B cell (primary cell): ENCODE data around the gene PTPN13. TPM values are rescaled to one million over a fixed set of nuclear protein-coding genes. Genes with fewer than 3 reads are reported as not detected.

Experiments
- ATAC-seq: fragments of 200-7000 bp; cut with Tn5 transposase; one replicate; pipeline ENCODE4 v1.10.0; 2021; ENCODE audit warnings: low read depth, mild to moderate bottlenecking, moderate number of reproducible peaks, moderate library complexity
- CTCF ChIA-PET: fragments of 350-600 bp; sonication (Branson Sonifier 250); formaldehyde crosslinking; loops from one replicate; lab custom pipeline; 2021; ENCODE audit warnings: antibody characterized with exemption, inconsistent platforms; lab: Charles Lee
- POLR2A ChIA-PET: fragments of 350-600 bp; sonication (Branson Sonifier 250); formaldehyde crosslinking; loops from one replicate; lab custom pipeline; 2021; ENCODE audit warnings: antibody characterized with exemption; lab: Charles Lee
- DNase-seq: peaks from one replicate; pipeline ENCODE4 v3.0.0; 2013
- H2AFZ ChIP-seq: 2 replicates; pipeline ENCODE4 v1.6.1; 2012; ENCODE audit warnings: mild to moderate bottlenecking, low read depth, low read length; ENCODE audit not compliant: insufficient read depth, poor library complexity, severe bottlenecking
- H3K27ac ChIP-seq, 2 donors: 1 replicate in 1 of 2; 2 replicates in 1 of 2; pipeline ENCODE4 v1.5.1; 2012 to 2013; ENCODE audit warnings: low read length in 2 of 2, mild to moderate bottlenecking in 2 of 2, moderate library complexity in 1 of 2
- H3K27me3 ChIP-seq, 4 experiments: fragments of 200-600 bp in 1 of 4; sonication (generic) in 1 of 4; replicated peaks in 1 of 4; 1 replicate in 2 of 4; 2 replicates in 2 of 4; pipeline versions ENCODE4 v1.6.1 to v1.7.0; 2013 to 2016; ENCODE audit warnings: low read length in 3 of 4, mild to moderate bottlenecking in 2 of 4, mixed read lengths in 1 of 4, moderate library complexity in 1 of 4; ENCODE audit not compliant: insufficient read depth in 4 of 4, control insufficient read depth in 3 of 4; ENCODE audit errors: control extremely low read depth in 1 of 4
- H3K36me3 ChIP-seq, 2 experiments: replicated peaks in 1 of 2; 1 replicate in 1 of 2; 2 replicates in 1 of 2; pipeline versions ENCODE4 v1.6.1 to v1.7.1; 2013; ENCODE audit warnings: low read length in 1 of 2; ENCODE audit not compliant: insufficient read depth in 2 of 2, control insufficient read depth in 1 of 2; ENCODE audit errors: control extremely low read depth in 1 of 2, extremely low read depth in 1 of 2
- H3K4me1 ChIP-seq, 2 donors: fragments of 200-600 bp in 1 of 2; sonication (generic) in 1 of 2; 1 replicate in 1 of 2; 2 replicates in 1 of 2; pipeline versions ENCODE4 v1.5.1 to v1.6.1; 2013 to 2017; ENCODE audit warnings: low read length in 2 of 2; ENCODE audit not compliant: control insufficient read depth in 2 of 2, insufficient read depth in 2 of 2
- H3K4me2 ChIP-seq: replicated peaks from 2 replicates; pipeline ENCODE3; 2012; ENCODE audit warnings: mild to moderate bottlenecking, low read depth, low read length; ENCODE audit not compliant: poor library complexity, severe bottlenecking
- H3K4me3 ChIP-seq, 5 experiments: fragments of 200-600 bp in 1 of 5; sonication (generic) in 1 of 5; 1 replicate in 3 of 5; 2 replicates in 2 of 5; pipeline versions ENCODE4 v1.5.1 to v1.7.0; 2011 to 2016; ENCODE audit warnings: low read length in 4 of 5, mild to moderate bottlenecking in 4 of 5, low read depth in 2 of 5, control low read depth in 1 of 5, moderate library complexity in 1 of 5; ENCODE audit not compliant: insufficient read depth in 1 of 5; ENCODE audit errors: control extremely low read depth in 1 of 5, extremely low read depth in 1 of 5
- H3K79me2 ChIP-seq: fragments of 200-600 bp; sonication (generic); one replicate; pipeline ENCODE4 v1.6.0; 2016; ENCODE audit warnings: low read length; ENCODE audit not compliant: control insufficient read depth, insufficient read depth
- H3K9ac ChIP-seq: fragments of 200-600 bp; sonication (generic); 2 replicates; pipeline ENCODE4 v1.6.1; 2017; ENCODE audit warnings: mild to moderate bottlenecking, low read length, moderate library complexity
- H3K9me3 ChIP-seq, 3 donors: one replicate each; pipeline versions ENCODE4 v1.6.1 to v1.7.1; 2013; ENCODE audit warnings: low read length in 2 of 3; ENCODE audit not compliant: control insufficient read depth in 2 of 3, insufficient read depth in 1 of 3; ENCODE audit errors: control extremely low read depth in 1 of 3
- H4K20me1 ChIP-seq: 2 replicates; pipeline ENCODE4 v1.6.0; 2012; ENCODE audit warnings: mild to moderate bottlenecking, low read length; ENCODE audit not compliant: insufficient read depth, control insufficient read depth, poor library complexity, severe bottlenecking
- H3K27ac Mint-ChIP-seq: one replicate; pipeline ENCODE4 v1.8.0; 2021; ENCODE audit warnings: mixed read lengths
- H3K27me3 Mint-ChIP-seq: one replicate; pipeline ENCODE4 v1.8.0; 2021; ENCODE audit warnings: mixed read lengths
- H3K4me1 Mint-ChIP-seq: one replicate; pipeline ENCODE4 v1.8.0; 2021; ENCODE audit warnings: mixed read lengths
- H3K4me3 Mint-ChIP-seq: one replicate; pipeline ENCODE4 v1.8.0; 2021; ENCODE audit warnings: mixed read lengths
- H3K9me3 Mint-ChIP-seq: one replicate; pipeline ENCODE4 v1.8.0; 2022; ENCODE audit warnings: mixed read lengths; ENCODE audit not compliant: insufficient read depth
- EZH2 ChIP-seq: IDR thresholded peaks from 2 replicates; pipeline ENCODE4 v1.6.1; 2012; ENCODE audit warnings: borderline replicate concordance, low read depth, mild to moderate bottlenecking, moderate library complexity, low read length; ENCODE audit not compliant: insufficient read depth, poor library complexity, severe bottlenecking
- WGBS: methylation state at CpG from one replicate; pipeline ENCODE4 v1.1.5; 2013; ENCODE audit warnings: missing lambda C conversion rate; ENCODE audit not compliant: insufficient coverage; 5-methylcytosine and 5-hydroxymethylcytosine counted together
- intact Hi-C: fragments of 100-400 bp; cut with micrococcal nuclease; formaldehyde crosslinking; loops from one replicate; pipeline ENCODE4 v1.10.0; 2022
- polyA plus RNA-seq: library from polyadenylated mRNA; depleted of rRNA; stranded (reverse); fragments of >200 nt; gene quantifications from 2 replicates; pipeline ENCODE4 v1.2.3, GENCODE V29; 2012
- total RNA-seq, 2 donors: library from RNA; stranded (reverse); fragments of 120-200 nt in 1 of 2; gene quantifications; 1 replicate in 1 of 2; 2 replicates in 1 of 2; pipeline versions ENCODE4 v1.2.3 to v1.2.4, GENCODE V29; 2013 to 2022
- TF ChIP-seq, protein P1 (sequence below): fragments of 200-600 bp; IDR thresholded peaks from one replicate; pipeline ENCODE4 v1.8.0; 2022; ENCODE audit warnings: antibody characterized with exemption, mild to moderate bottlenecking

PTPN13 gene
- total and polyA plus RNA-seq, 2 donors (not counting 1 experiment from before 2014, with no cell fraction given): 0.91 TPM; not detected in 1

DNA sequence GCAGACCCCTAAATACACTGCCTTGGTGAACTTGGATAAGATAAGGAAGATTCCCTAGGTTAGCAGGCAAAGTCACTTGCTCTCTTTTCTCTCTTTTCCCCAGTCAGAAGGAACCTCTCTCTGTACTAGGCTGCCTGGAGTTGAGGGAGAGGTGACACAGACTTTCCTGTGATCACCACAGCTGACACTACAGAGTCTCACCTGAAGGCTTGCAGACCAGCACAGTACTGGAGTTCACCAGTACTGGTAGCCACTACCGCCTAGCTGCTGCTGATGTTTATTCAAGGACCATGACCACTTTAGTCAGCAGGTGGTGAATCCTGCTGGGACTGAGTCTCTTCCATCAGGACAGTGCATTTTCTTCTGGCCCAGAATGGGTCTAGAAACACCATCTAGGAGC, 63.3 kb downstream of the PTPN13 start:
- Mint-ChIP-seq H3K27me3 (no peaks in the 10 kb centered on the region), H3K9me3 (peaks cover 4% of the 10 kb centered on the region), H3K4me3 (no peak overlapping the region), H3K27ac (no peak overlapping the region), H3K4me1 (no peaks in the 10 kb centered on the region)
- ATAC-seq (no peak), DNase-seq (no peak)
- POLR2A ChIA-PET: no interaction called here
- Histone ChIP-seq H2AFZ (no peak overlapping the region), H3K79me2 (no peaks in the 10 kb centered on the region), H3K36me3 (no peaks in the 10 kb centered on the region), H3K27me3 (no peaks in the 10 kb centered on the region), H4K20me1 (no peaks in the 10 kb centered on the region), H3K4me3 (no peak overlapping the region), H3K27ac (no peak overlapping the region), H3K4me1 (no peaks in the 10 kb centered on the region), H3K4me2 (no peak overlapping the region), H3K9ac (no peak overlapping the region), H3K9me3 (peaks cover 6 to 14% (median 9%) of the 10 kb centered on the region in 3 donors)
- intact Hi-C loops: no loop called here
- TF ChIP-seq, protein P1, sequence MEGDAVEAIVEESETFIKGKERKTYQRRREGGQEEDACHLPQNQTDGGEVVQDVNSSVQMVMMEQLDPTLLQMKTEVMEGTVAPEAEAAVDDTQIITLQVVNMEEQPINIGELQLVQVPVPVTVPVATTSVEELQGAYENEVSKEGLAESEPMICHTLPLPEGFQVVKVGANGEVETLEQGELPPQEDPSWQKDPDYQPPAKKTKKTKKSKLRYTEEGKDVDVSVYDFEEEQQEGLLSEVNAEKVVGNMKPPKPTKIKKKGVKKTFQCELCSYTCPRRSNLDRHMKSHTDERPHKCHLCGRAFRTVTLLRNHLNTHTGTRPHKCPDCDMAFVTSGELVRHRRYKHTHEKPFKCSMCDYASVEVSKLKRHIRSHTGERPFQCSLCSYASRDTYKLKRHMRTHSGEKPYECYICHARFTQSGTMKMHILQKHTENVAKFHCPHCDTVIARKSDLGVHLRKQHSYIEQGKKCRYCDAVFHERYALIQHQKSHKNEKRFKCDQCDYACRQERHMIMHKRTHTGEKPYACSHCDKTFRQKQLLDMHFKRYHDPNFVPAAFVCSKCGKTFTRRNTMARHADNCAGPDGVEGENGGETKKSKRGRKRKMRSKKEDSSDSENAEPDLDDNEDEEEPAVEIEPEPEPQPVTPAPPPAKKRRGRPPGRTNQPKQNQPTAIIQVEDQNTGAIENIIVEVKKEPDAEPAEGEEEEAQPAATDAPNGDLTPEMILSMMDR: no peak
- no peak for TF ChIP-seq EZH2
- WGBS: 100% methylated on average over 1 of the region's 1 CpG
- CTCF ChIA-PET: no interaction called here

DNA sequence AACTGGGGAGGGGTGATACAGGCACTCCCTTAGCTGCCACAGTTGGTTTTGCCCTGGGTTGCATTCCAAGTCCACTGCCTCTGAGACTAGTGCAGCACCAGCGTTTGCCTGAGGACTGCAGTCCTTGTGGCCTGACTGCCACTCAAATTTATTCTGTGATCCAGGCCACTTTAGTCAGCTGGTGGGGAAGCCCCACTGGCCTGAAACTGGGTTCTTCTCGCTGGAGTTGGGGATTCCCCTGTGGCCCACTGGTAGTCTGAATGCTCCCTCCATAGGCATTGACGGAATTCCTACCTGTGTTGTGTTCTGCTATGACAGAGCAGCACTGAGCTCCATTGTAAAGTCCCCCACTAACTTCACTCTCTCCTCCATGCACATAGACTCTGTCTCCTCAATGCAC, 63.8 kb downstream of the PTPN13 start:
- ATAC-seq (no peak), DNase-seq (no peak)
- H4K20me1 ChIP-seq: no peaks in the 10 kb centered on the region
- intact Hi-C loops: no loop called here
- 80% methylated on average over 3 of the region's 3 CpGs for WGBS
- no peaks in the 10 kb centered on the region for H3K79me2 ChIP-seq
- Mint-ChIP-seq H3K4me1 (no peaks in the 10 kb centered on the region), H3K27me3 (no peaks in the 10 kb centered on the region), H3K9me3 (peaks cover 2% of the 10 kb centered on the region), H3K4me3 (no peak overlapping the region), H3K27ac (no peak overlapping the region)
- H3K36me3 ChIP-seq: no peaks in the 10 kb centered on the region
- no peaks in the 10 kb centered on the region for H3K4me1 ChIP-seq
- H3K9me3 ChIP-seq: peaks cover 2 to 14% (median 4%) of the 10 kb centered on the region in 3 donors
- no peak overlapping the region for H3K9ac ChIP-seq
- POLR2A ChIA-PET: no interaction called here
- H3K4me2 ChIP-seq: no peak overlapping the region
- no peak overlapping the region for H3K4me3 ChIP-seq
- H3K27me3 ChIP-seq: no peaks in the 10 kb centered on the region
- no peak overlapping the region for H3K27ac ChIP-seq
- H2AFZ ChIP-seq: no peak overlapping the region
- TF ChIP-seq, protein P1: no peak
- no peak for TF ChIP-seq EZH2
- CTCF ChIA-PET: no interaction called here
